ENCODE data around the gene GPR155.
A peak's percentile ranks its signal among the peaks of the same experiment; 100 is the strongest.
"Not testable (repeated sequence)": the region's sequence is repeated elsewhere in the genome, so short reads cannot be mapped to it uniquely, and the experiment has no call there.

Gene GPR155

DNA sequence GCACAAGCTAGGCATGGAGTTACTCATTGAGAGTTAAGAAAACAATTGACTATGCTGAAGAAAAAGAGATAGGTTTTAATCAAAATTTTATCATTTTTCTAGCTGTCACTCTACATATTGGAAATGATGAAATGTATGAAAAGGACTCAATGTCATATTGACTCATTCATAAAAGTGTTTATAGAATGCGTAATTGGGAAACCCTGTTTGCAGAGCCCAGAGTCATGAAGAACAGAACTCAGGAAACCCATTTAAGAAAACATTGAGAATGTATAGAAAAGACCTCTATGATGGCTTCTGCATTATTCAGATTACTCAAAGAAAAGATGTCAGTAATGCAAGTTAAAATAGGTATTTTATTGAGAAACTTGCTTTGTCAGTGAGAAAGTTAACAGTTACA is 54.9 kb downstream of the GPR155 start:
- DNase-seq = no peak

DNA sequence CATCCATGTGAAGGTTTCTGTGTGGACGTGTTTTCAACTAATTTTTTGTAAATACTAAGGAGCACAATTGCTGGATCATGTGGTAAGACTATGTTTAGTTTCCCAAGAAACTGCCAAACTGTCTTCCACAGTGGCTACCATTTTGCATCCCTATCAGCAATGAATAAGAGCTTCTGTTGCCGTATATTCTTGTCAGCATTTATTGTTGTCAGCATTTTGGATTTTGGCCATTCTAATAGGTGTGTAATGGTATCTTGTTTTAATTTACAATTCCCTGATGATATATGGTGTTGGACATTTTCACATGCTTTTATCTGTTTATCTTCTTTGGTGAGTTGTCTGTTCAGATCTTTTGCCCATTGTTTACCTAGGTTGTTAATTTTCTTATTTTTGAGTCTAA is 56.8 kb downstream of the GPR155 start:
- no peak for DNase-seq

DNA sequence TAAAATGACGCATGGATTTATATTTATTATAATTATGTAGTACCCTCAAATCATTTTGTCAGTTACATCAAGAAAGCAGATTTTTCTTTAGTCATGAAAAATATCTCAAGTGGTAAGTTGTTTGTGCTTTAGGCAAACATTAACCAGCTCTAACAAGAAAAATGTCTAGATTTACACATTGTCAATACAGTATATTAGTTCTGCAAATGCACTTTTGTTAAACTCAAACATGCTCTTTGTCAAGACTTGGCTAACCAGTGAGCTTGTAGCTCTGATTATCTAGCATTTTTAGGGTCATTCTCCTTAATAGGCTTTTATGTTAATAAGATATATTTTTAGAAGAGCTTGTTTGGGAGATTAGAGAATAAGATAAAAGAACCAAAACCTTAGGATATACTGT is 58.6 kb downstream of the GPR155 start:
- DNase-seq = no peak

DNA sequence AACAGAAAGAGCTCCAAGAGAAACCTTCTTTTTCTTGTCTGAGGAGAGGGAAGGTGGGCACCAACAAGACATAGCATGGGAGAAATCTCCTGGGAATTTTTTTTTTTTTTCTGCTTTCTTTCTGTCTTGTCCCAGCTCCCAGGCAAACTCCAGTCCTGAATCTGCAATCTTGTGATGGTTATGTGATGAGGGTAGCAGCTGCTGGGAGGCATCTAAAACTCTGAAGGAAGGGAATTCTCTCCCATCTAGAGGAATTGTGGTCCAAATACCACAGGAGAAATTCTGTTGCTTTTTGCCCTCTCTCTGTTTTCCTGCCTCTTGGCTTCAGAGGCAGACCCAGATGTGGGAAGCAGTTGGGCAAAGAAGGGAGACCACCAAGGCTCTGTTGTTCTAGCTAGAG is 74.6 kb downstream of the GPR155 start:
- DNase-seq = no peak

DNA sequence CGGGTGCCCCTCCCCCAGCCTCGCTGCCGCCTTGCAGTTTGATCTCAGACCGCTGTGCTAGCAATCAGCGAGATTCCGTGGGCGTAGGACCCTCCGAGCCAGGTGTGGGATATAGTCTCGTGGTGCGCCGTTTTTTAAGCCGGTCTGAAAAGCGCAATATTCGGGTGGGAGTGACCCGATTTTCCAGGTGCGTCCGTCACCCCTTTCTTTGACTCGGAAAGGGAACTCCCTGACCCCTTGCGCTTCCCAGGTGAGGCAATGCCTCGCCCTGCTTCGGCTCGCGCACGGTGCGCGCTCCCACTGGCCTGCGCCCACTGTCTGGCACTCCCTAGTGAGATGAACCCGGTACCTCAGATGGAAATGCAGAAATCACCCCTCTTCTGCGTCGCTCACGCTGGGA is 76.8 kb downstream of the GPR155 start:
- DNase-seq = not testable (repeated sequence)

DNA sequence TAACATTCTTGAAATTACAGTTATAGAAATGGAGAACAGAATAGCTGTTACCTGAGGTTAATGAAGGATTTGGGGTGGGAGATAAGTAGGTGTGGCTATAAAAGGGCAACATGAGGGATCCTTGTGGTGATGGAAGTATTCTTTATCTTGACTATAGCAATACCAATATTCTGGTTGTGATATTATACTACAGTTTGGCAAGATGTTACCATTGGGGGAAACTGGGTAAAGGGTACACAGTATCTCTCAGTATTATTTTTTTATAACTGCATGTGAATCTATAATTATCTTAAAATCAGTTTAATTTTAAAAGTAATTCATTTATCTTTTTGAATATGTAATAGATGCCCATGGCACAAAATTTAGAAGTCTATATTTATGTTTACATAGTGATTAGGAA is 83.2 kb downstream of the GPR155 start:
- DNase-seq = no peak

DNA sequence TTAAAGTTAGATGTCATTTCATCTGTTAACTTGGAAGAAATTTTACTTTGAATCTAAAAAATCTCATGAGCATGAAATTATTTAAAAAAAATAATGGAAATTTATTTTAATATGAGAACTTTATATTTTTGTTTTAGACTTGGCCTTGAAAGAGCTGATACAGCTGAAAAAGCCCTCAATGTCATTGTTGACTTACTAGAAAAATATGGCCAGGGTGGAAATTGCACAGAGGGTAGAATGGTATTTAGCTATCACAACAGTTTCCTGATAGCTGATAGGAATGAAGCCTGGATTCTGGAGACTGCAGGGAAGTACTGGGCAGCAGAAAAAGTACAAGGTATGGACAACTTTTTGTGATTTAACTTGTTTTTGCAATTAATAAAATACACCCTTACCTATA is 86.0 kb downstream of the GPR155 start:
- DNase-seq = no peak

DNA sequence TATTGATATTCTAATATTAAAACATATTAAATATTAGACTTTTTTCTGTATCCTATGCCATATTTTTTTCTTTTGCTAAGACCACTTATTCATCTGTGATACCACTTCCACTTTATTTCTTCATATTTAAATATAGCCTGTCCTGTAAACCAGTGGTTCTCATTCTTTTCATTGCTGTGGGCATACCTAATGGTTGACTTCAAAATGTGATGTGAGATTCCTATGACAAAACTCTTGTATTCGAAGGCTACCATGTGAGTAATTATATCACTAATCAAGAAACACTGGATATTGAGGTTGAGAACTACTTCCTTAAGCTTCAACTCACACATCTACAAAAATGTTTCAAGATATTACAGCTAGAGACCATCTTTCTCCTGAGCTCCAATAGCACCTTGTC is 87.7 kb downstream of the GPR155 start:
- DNase-seq = no peak

DNA sequence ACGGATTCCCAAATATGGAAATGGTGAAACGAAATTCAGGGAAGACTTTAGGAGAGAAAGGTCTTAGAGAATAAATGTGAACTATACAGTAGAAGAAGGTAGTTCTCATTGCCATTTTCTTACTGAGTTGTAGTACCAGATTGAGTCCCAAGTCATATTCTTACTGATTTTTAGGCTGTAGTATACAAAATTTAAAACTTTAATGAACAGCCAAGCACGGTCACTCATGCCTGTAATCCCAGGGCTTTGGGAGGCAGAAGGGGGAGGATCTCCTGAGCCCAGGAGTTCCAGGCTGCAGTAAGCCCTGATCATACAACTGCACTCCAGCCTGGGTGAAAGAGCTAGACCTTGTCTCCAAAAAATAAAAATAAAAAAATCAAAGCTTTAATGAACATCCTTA is 89.1 kb downstream of the GPR155 start:
- DNase-seq = no peak

DNA sequence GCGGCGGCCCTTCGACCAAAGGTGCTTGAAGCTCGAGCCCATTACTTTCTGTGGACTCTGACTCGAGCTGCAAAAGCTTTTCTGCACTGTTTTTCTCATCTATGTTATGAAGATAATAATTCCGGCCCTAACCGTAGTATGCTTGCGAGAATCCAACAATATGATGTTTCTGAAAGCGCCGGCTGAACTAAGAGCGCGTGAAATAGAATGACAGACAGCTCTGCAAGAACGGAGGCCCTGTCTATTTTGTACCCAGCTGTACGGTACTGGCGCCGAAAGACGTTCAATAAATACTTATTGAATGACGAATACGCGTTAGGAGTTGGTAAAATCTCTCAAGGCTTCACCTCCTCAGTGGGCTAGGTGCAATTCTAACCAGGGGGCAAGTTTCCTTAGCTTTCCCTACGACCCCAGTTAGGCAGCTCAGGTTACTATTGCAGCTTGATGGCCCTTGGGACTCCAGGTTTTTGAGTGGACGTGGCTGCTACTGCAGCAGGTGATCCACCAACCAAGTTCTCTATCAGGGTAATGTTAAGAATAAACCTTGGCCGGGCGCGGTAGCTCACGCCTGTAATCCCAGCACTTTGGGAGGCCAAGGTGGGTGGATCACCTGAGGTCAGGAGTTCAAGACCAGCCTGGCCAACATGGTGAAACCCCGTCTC is 90.7 kb downstream of the GPR155 start:
- DNase-seq = no peak

DNA sequence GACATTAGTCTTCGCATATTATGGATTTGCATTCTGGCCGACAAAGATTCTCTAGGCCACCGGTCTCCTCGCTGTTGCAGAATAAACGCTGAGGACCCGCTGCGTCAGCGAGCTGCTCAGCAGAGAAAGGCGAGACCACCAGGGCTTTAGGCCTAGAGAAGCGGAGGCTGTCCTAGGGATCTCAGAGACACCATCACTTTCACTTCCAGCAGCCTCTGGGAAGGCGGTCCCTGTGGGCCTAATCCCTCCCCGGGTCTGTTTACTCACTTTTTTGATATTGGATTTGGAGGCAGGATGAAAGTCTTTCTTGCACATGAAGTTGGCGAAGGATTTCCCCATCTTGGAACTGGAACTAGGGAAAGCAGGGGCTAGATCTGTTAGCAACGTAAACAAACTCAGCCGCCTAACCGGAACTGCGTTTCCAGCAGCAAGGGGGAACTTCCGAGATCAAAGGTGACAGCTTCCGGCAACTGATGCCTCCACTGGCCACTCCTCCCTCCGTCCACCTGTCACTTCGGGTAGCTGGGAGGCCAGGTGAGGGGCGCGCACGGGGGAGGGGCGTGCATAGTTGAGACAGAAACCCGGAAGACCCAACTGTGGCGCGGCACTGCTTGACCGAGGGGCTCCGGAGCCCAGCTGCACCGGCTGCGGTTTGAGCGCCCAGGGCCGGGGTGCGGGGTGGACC is 91.4 kb downstream of the GPR155 start, which contains the start of gene SCRN3:
Gene SCRN3, plus strand, starts transcription at position 447 of the 685 bp plus-strand sequence. CDS start 2,554 bp downstream, outside the sequence.
- DNase-seq = peak; percentile 80

DNA sequence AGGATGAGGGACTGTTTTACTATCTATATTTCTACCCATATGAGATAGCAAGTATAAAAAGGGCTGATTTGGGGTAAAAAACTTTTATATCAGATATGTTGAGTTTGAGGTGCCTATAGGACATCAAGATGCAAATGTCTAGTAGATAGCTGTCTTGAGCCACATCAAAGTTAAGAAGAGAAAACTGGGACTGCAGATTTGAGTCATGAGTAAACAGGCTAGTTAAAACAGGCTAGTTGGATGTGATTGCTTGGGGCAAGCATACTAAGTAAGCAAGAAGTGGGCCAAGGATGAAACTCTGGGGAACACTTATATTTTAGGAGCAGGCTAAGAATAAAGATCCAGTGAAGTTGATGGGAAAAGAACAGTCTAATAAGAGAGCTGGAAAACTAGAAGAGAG is 94.1 kb downstream of the GPR155 start:
- DNase-seq = no peak

DNA sequence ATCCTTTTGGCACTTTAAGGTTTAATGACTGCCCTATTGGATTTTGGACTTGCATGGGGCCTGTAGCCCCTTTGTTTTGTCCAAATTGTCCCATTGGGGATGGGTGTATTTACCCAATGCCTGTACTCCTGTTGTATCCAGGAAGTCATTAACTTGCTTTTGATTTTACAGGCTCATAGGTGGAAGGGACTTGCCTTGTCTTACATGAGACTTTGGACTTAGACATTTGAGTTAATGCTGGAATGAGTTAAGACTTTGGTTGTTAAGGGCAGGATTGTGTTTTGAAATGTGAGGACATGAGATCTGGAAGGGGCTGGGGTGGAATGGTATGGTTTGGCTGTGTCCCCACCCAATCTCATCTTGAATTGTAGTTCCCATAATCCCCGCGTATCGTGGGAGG is 96.5 kb downstream of the GPR155 start:
- DNase-seq = not testable (repeated sequence)

DNA sequence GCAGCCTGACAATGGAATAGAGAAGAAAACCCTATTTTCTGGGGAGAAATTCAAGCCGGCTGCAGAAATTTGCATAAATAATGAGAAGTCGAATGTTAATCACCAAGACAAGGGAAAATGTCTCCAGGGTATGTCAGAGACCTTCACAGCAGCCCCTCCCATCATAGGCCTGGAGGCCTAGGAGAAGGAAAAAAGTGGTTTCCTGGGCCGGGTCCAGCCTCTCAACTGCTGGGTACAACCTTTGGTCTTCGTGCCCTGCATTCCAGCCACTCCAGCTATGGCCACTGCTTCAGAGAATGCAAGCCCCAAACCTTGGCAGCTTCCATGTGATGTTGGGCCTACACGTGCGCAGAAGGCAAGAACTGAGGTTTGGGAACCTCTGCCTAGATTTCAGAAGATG is 97.3 kb downstream of the GPR155 start:
- no peak for DNase-seq

DNA sequence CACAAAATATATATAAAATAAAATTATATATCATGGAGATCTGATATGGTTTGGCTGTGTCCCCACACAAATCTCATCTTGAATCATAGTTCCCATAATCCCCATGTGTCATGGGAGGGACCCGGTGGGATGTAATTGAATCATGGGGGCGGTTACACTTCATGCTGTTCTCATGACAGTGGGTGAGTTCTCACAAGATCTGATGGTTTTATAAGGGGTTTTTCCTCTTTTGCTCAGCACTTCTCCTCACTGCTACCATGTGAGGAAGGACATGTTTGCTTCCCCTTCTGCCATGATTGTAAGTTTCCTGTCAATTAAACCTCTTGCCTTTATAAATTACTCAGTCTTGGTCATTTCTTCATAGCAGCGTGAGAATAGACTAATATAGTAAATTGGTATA is 98.1 kb downstream of the GPR155 start:
- not testable (repeated sequence) for DNase-seq

DNA sequence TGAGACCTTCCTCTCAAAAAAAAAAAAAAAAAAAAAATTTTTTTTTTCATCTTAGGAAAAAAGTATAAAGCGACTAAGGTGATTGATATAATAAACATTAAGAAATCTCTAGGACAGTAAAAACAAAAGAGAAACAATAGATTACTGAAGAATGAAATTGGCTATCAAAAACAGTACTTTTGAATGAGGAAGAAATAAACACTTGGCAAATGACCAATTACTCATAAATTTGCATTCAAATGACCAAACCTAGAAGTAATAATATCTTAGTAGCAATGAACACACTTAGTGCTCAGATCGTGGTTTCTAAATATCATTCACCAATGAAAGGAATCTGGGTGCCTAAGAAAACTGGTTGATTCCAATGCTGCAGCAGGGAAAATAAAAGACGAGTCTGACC is 101.6 kb downstream of the GPR155 start:
- DNase-seq = no peak

DNA sequence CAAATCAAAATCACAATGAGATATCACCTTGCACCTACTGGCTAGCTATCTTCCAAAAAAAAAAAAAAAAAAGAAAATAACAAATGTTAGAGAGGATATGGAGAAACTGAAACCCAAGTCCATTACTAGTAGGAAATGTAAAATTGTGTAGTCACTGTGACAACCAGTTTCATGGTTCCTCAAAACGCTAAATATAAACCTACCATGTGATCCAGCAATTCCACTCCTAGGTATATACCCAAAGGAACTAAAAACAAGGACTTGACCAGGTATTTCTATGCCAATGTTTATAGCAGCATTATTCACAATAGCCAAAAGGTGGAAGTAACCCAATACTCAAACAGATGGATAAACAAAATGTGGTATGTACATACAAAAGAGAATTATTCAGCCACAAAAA is 103.0 kb downstream of the GPR155 start:
- no peak for DNase-seq

Data from activated naive CD4-positive, alpha-beta T cell treated with Interleukin-2 at 50 U/mL for 16 hours (primary cell).